Measurements from ENCODE around the gene SDHAF4.

DNA sequence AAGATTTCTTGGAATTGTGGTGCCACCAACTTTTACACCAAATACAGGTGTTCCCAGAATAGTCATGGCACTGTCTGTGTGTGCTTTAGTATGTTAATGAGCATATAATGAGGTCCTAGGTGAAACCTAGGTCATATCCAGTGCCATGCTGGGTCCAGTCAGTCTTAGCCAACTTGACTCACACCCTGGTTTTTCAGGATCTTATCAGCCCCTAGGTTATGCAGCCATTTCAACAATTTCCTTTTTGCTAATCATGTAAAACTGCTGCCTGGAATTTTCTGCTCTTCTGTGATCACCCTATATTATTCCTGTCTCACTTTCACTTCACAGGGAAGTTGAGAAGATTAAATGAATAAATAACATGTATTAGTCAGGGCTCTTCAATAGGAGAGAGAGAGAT is 23.7 kb downstream of the SDHAF4 start:
- TF ChIP-seq, protein P1, sequence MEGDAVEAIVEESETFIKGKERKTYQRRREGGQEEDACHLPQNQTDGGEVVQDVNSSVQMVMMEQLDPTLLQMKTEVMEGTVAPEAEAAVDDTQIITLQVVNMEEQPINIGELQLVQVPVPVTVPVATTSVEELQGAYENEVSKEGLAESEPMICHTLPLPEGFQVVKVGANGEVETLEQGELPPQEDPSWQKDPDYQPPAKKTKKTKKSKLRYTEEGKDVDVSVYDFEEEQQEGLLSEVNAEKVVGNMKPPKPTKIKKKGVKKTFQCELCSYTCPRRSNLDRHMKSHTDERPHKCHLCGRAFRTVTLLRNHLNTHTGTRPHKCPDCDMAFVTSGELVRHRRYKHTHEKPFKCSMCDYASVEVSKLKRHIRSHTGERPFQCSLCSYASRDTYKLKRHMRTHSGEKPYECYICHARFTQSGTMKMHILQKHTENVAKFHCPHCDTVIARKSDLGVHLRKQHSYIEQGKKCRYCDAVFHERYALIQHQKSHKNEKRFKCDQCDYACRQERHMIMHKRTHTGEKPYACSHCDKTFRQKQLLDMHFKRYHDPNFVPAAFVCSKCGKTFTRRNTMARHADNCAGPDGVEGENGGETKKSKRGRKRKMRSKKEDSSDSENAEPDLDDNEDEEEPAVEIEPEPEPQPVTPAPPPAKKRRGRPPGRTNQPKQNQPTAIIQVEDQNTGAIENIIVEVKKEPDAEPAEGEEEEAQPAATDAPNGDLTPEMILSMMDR (IDR thresholded peaks at IDR 0.05), result no peak
- TF ChIP-seq POLR2A (IDR thresholded peaks at IDR 0.05), result no peak

Data from lower leg skin (tissue), 3 donors.